Brain microvascular endothelial cell (primary cell): ENCODE measurements around the gene TNNI2.

ENCODE experiments used
- DNase-seq: peaks from one replicate; pipeline ENCODE4 v3.0.0-alpha.2; 2020
- H3K27ac ChIP-seq: fragments of 250-450 bp; sonication (Bioruptor Pico); 2 replicates; pipeline ENCODE4 v1.5.1; 2020; ENCODE audit warnings: mild to moderate bottlenecking, moderate library complexity
- H3K27me3 ChIP-seq: fragments of 250-450 bp; sonication (Bioruptor Pico); replicated peaks from 2 replicates; pipeline ENCODE4 v1.5.1; 2020; ENCODE audit warnings: mild to moderate bottlenecking
- H3K36me3 ChIP-seq: fragments of 250-450 bp; sonication (Bioruptor Pico); replicated peaks from 2 replicates; pipeline ENCODE4 v1.5.1; 2020; ENCODE audit warnings: mild to moderate bottlenecking
- H3K4me3 ChIP-seq: 2 replicates; pipeline ENCODE4 v1.5.1; 2011; ENCODE audit warnings: low read depth, mild to moderate bottlenecking, control low read depth, low read length, moderate library complexity
- CTCF ChIP-seq: IDR thresholded peaks from 2 replicates; pipeline ENCODE4 v1.5.1; 2011; ENCODE audit warnings: low read depth, mild to moderate bottlenecking, moderate library complexity, low read length, control low read depth, inconsistent platforms; ENCODE audit errors: missing control alignments
- in situ Hi-C: cut with HindIII; loops from 2 replicates; pipeline ENCODE4 v1.10.0; 2017; ENCODE audit warnings: low sequenced_read_pairs, low pct_ligation_motif_present

The TNNI2 gene

GRCh38 chr11:1889224-1889930, 50.6 kb downstream of the TNNI2 start:
- Histone ChIP-seq H3K27me3 (no peaks in the 10 kb centered on the region), H3K27ac (no peak overlapping the region), H3K36me3 (no peaks in the 10 kb centered on the region), H3K4me3 (no peak overlapping the region)
- no peak for DNase-seq
- TF ChIP-seq CTCF: no peak
- in situ Hi-C loops: no loop called here

GRCh38 chr11:1889941-1890855, 51.4 kb downstream of the TNNI2 start:
- no peak for DNase-seq
- H3K36me3 ChIP-seq: no peaks in the 10 kb centered on the region
- in situ Hi-C loops: no loop called here
- H3K27ac ChIP-seq: no peak overlapping the region
- no peak for TF ChIP-seq CTCF
- no peak overlapping the region for H3K4me3 ChIP-seq
- no peaks in the 10 kb centered on the region for H3K27me3 ChIP-seq
